Activated naive CD8-positive, alpha-beta T cell treated with anti-CD3 and anti-CD28 coated beads, Interleukin-2, amount 50 U/mL, for 16 hours (primary cell): ENCODE results near the gene CALHM2.
"Not testable (repeated sequence)": the region's sequence is repeated elsewhere in the genome, so short reads cannot be mapped to it uniquely, and the experiment has no call there.

ENCODE experiments used
- DNase-seq: peaks from one replicate; pipeline ENCODE4 v3.0.0-alpha.2; 2020; ENCODE audit warnings: low read depth, low spot score

Gene CALHM2, protein sequence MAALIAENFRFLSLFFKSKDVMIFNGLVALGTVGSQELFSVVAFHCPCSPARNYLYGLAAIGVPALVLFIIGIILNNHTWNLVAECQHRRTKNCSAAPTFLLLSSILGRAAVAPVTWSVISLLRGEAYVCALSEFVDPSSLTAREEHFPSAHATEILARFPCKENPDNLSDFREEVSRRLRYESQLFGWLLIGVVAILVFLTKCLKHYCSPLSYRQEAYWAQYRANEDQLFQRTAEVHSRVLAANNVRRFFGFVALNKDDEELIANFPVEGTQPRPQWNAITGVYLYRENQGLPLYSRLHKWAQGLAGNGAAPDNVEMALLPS

DNA sequence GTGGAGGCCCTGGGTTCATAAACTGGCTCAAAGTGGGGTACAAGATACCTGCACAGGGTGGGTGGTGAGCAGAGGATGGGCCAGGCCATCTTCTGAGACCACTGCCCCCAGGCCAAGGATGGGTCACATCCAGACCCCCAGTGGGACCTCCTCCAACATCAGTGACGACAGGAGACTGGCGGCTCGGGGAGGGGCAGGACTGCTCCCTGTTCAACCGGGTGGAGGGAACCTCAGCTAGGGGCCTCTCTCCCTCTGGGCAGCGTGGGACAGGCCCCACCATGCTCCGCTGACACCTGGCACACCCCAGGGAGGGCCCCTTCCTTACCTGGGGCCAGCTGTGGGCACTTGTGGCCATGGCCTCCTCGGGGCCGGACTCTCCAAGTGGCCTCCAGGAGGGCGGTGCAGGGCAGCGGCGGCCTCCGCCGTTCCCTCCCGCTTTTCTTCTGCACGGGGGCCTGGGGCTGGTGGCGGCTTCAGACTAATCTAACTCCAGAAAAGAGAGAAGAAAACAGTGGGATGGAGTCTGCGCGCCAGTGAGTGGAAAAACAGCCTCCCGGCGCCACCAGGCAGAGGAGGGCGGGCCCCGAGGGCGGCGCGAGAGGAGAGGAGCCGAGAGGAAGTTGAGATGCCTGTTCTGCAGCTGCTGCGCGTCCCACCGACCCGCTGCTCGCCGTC lies at the start of gene CALHM2:
Gene CALHM2, minus strand, starts transcription at position 540 of the 675 bp plus-strand sequence. CDS start 2,429 bp downstream, outside the sequence.
- DNase-seq = no peak

DNA sequence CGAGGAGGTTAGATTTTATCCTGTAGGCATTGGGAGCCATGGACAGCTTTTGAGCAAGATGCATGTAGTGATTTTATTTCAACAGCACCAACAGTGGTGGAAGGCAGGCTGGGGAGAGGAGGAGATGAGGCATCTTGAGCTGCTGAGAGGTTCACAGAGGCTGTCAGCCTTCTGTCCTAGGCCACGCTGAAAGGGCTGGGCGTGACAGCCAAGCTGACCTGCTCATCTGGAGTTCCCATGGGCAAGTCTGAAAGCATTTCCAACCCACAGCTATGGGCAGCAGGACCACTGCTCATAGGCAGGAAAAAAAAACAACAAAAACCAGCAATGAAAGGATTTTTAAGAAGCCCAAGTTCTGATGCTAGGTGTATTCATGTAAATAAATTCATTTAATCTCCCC lies 49.0 kb upstream of the CALHM2 start:
- DNase-seq = no peak

DNA sequence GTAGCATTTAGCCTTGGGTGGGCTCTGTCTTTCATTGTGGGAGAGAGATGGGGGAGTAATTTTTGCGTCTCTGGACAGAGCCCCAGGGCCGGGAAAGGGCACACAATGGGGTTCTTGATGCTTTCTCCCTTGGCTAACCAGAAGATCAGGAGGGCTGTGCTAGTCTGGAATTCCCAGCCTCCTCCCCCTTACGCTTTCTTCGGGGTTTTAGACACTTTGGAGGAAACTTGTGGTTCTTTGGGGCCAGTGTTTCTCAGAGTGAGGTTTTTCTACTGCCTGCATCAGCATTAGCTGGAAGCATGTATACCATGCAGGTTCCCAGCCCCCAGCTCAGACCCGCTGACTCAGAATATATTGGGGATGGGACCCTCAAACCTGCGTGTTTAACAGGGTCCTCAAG lies 48.3 kb upstream of the CALHM2 start:
- no peak for DNase-seq

DNA sequence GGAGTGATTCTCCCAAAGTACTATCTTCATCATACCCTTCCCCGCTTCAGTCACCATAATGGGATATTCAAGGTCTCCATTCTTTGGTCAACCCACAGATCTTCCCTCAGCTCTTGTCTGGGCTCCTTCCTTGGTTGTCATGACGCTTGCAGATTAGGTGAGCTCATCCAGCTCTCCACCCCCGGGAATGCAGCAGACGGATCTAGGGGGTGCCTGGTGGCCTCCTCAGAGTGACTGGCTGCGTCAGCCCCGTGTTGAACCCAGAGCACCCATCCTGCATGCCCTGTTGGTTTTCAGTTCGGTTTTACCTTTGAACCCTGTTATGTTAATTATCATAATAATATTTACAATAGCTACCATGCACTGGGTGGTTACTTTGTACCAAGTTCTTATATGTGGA lies 47.7 kb upstream of the CALHM2 start:
- no peak for DNase-seq

DNA sequence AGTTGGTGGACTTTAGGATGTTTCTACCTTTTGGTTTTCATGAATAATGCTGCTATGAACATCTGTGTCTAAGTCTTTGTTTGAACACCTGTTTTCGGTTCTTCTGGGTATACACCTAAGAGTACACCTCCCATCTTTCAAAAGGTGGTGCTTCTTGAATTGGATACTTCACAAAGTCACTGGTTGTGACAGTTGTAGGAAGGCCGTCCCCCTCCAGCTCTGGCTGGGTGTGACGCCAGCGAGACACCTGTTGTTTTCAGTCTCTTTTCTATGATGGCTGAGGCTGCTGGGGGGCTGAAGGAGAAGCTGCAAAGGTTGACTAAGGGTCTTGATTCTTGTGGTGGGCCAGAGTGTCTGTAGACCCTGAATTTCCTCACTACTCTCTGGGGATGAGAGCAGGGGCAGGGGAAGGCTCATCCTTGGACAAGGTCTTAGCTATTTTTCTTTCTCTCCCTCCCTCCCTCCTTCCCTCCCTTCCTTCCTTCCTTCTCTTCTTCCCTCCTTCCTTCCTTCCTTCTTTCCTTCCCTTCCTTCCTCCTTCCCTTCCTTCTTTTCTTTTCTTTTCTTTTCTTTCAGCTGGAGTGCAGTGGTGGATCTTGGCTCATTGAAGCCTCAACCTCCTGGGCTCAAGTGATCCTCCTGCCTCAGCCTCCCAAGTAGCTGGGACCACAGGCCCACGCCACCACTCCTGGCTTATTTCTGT lies 46.9 kb upstream of the CALHM2 start:
- no peak for DNase-seq

DNA sequence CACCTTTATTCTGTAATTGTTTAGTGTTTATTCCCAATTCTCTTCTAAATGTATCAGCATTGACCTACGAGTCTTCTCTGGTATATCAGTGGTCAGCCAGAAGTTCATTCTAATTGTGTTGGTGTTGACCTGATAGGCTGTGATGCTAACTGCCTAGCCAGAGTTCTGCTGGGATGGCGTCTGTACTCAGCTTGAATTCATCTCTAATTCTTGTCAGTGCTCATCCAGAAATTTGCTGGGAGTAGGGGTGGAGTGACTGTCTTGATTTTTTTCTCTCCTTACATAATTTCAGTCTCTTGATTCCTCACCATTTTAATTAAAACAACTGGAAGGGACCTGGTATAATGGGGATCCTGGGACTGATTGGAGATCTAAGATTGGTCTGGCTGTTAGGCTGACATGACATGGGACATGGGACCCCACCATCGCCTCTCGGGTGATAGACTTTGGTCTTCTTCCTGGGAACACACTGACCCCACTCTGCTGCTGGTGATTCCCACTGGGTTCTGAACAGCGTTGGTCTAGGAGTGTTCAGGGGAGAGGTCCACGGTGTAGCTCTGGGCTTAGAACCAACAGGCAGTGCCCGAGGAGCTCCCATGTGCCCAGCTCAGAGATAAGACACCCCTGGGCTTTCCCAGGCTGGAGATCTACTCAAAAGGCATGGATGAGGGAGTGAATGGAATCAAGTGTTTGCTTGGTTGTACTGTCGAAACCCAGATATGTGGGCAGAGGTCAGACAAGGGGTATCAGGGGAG lies 45.2 kb upstream of the CALHM2 start:
- no peak for DNase-seq

DNA sequence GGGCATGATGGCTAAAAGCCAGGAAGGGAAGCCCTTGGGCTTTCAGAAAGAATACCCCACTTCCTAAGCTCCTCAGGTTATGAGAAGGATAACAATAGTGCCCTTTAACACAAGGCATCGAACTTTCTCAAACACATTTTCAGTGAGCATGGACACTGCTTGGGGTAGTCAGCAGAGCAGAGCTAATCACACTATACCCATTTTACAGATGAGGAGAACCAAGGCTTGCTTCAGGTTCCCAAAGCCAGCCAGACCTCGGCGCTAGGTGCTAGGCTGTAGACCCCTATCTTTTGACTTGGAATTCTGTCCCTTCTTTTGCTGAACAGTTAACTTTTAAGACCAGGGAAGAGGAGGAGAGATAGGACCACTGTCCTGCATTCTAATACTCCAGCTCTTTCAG lies 43.2 kb upstream of the CALHM2 start:
- DNase-seq = no peak

DNA sequence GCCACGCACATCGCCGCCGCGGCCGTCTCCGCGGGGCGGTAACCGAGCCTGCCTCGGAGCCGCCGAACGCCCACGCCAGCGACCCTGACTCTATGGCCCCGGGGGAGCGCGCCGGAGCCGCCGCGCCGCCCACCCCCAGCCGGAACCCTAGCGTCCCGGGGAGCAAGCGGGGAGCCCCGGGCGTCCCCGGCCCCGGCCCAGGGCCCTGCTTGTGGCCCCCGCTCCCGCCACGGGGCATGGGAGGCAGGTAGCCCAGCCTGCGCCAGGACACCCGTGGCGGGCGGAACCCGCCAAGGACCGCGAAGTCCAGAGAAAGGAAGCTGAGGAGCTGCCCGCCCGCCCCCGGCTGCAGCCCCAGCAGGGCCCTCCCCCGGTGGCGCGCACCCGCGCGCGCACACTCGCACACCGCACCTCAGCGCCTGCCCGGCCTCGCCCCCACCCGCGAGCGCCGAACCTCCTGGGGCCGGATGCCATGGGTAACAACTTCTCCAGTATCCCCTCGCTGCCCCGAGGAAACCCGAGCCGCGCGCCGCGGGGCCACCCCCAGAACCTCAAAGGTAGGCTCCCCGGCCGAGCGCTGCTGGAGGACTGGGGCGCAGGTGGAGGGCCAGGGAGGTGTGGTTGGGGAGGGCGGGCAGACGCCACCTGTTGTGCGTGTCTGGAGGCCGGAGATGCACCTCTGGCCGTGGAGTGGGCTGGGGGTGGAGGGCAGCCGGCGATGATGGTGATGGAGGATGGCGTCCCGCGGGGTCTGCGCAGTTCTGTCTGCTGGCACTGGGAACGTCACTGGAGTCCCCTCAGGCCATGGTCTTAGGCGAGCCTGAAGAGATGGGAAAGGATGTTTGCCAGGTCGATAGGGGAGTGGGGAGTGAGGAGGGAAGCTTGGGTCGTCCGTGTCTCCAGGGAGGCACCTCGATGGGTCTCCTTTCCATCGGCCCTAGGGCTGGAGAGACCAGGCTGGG lies 42.0 kb upstream of the CALHM2 start:
- no peak for DNase-seq

DNA sequence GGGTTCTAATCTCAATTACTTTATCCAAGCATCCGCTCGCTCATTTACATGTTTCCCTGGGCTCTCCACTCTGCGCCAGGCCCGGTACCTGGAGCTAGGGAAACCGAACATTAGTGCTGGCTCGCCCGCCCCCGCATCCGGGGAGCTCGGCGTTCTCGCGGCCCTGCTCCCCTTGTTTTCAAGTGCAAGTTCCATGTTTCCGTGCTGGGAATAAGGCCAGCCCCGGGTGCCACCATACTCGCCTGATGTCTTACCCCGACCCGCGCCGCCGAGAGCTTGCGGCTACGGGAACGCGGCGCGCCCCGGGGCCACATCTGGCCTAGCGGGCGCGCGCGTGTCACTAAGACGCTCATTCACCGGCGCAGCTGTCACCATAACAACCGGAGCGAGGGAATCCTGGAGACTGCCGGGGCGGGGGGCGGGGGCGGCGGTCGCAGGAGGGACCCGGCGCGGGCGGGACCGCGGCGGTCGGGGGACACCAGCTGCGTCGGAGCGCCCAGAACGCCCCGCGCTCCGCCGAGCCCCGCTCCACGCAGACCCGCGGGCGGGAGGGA lies 41.3 kb upstream of the CALHM2 start, which contains the start of gene NEURL1:
Gene NEURL1, plus strand, starts transcription at position 344 of the 554 bp plus-strand sequence. CDS start 683 bp downstream, outside the sequence.
- DNase-seq = no peak

DNA sequence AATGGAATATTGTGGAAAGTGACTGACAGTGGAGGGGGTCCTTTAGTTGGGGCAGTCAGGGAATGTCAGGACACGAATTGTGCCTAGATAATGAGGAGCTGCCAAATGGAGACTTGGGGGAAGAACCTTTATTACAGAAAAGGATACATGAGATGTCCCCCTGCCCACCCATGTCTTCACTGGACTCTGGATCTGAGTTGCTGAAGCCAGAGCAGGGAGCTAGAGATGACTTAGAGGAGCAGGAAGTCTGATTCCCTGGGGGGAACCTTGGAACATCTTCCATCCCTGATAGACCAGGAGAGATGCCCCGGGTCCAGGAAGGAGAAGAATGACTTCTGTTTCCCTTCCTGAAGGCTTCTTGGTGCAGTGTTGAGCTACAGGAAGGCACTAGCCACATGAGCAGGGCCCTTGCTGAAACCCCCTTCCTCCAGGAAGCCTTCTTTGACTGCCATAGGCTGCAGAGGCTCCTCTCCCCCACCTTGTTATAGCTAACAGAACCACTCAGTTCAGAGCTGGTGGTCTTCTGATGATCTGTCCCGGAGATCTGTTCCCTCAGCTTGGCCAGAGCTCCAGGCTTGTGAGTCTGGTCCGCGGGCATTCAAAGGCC lies 40.6 kb upstream of the CALHM2 start:
- DNase-seq = no peak

DNA sequence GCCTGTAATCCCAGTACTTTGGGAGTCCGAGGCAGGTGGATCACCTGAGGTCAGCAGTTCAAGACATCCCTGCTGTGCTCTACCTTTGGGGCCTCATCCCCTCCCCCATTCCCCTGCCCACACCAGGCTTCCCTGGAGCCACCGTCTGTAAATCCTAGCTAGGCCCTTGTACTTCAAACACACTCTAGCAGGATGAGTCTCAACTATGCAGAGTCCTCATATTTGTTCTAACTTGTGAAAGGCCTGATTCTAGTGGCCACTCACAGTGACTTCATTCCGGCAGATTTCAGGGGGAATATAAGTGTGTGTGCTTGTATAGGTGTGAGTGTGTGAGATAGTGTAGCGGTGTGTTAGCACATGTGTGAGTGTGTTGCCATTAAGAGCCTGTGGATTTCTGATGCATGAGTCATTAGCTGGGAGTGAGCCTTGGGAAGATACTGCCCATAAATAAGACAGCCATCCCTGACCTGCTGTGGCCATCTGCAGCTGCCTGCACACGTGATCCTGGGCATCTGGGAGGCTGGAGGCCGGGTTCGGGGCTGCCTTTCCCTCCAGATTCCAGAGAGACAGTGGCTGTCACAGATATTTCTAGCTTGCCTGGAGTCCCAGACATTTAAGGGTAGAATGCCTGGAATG lies 39.7 kb upstream of the CALHM2 start:
- DNase-seq = no peak

DNA sequence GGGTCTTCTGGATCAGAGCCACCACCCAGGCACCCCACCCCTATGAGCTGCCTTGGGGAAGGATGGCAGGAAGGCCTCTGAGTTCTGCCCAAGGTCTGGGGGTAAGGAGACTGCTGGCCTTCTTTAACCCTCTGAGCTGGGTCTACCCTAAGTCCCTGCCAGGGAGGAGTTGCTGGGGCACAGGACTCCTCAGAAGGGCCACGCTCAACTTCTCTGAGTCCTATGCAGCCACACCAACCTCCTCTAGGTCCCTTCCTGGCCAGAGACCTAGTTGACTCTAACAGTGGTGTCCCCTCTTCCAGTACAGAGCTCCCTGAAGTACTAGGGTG lies 38.8 kb upstream of the CALHM2 start:
- no peak for DNase-seq

DNA sequence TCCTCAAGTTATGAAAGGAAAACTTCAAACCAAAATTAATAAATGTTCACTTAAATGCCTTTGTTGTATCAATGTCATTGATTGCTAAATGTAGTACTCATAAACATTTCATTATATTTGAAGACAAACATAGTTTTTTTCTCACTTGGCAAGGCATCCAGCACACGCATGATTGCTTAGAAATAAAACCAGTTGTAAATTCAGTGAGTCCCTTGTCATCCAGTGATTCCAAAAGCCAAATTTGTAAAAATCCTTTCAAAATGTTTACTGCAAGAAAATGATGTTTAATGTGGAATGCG lies 35.2 kb upstream of the CALHM2 start:
- DNase-seq = no peak

DNA sequence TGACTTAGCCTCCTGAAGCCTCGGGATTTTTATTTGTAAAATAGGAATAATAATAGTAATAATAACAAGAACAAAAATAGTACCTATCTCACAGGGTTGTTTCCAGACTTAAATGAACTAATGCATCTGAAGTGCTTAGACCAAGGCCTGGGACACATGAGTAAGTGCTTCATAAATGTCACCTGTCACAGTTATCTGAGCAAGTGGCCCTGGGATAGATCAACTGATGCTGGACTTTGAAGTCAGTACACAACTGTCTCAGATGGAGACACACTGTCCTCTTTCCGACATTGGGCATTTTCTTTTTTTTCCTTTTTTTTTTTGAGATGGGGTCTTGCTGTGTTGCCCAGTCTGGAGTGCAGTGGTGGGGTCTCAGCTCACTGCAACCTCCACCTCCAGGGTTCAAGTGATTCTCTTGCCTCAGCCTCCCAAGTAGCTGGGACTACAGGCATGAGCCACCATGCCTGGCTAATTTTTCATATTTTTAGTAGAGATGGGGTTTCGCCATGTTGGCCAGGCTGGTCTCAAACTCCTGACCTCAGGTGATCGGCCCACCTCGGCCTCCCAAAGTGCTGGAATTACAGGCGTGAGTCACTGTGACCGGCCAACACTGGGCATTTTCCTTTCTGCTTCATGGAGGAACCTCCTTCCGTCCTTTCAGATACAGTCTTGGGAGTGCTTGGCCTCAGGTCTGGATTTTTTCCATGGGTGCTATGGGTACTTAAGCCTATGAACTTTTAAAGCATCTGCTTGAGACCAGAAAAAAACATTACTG lies 34.7 kb upstream of the CALHM2 start:
- DNase-seq = not testable (repeated sequence)

DNA sequence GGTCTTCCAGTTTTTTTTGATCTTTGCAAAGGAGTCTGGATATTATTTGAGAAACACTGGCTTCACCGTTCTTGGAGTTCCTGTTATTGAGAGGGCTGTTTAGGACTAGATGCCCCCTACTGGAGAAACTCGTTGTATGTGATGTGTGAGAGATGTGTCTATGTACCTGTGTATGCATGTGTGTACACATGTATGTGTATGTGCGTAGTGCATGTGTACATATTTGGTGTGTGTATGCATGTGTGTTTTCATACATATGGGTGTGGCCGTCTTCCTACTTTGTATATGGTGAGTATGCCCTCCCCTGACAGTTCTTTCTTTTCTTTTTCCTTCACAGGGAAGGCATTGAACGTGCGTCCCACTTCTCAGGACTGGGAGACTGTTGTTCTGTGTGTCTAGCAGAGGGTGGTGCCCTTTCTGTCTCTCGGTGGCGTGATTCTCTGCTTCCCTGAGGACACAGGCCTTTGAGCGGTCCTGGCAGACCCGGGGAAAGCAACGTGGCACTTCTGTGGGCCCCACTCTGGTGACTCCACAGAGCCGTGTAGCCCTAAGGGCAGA lies 29.9 kb upstream of the CALHM2 start:
- DNase-seq = no peak

DNA sequence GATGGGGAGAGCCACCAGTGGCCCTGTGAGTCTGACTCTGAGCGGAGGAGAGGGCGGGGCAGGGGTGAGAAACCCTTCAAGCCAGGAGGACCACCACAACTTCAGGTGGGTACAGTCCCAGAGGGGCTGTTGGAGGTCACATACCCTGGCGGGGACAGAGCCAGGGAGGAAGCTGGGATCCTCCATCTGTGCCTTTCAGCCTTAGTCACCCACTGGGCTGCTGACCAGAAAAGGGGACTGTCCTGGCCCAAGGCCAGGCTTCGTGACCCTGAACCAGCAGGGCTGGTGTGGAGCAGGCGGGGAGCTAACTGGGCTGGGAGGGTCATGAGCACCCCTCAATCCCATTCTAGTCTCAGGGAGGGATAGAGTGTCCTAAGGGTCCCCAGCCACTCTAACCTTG lies 28.4 kb upstream of the CALHM2 start:
- DNase-seq = no peak

DNA sequence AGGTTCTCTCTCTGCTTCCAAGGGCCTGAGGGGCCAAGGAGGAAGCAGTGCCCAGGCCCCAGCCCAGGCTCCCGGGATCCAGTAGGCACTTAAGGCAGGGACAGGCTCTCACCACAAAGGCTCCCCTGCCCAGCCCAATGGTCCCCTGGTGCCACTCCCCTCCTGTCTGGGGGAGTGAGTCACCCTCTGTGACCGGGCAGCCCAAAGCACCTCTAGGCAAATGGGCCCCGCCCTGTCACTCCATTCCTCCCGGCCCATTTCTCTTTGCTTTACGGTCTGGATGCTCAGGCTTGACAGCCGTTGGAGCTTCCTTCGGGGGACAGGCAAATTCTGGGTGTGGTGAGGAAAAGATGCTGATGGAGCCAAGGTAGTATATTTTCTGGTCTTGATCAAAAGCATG lies 27.0 kb upstream of the CALHM2 start, which contains the start of gene CALHM3:
Gene CALHM3, minus strand, starts transcription at position 106 of the 400 bp plus-strand sequence. CDS start 208 bp downstream, outside the sequence.
- no peak for DNase-seq

DNA sequence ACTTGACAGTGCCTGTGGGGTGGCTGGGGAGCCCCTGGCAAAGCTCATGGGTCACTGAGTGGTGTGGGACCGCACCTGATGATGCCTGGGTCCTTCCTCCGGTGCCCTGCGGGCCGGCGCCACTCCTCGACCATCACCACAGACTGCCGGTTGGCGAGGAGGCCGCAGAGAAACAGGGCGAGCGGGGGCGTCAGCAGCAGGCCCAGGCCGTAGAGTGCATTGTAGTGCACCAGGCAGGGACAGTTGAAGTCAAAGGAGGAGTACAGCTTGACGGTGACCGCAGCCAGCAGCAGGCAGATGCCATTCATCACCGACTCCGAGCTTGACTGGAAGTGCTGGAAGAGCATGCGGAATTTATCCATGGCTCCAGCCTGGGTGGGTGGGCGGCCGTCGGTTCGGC lies 26.5 kb upstream of the CALHM2 start:
- DNase-seq = no peak
